IMR-90 (cell line): ENCODE data around the gene MARCHF3. TPM values are rescaled to one million over a fixed set of nuclear protein-coding genes. Genes with fewer than 3 reads are reported as not detected.

Source experiments
- ATAC-seq: fragments of 200-7000 bp; cut with Tn5 transposase; 2 replicates; pipeline ENCODE4 v1.9.1; 2020; ENCODE audit warnings: low read depth, mild to moderate bottlenecking, moderate library complexity
- BruUV-seq: library from RNA; stranded (reverse); fragments of 400-500 nt; replicated peaks from 2 replicates; lab custom pipeline; 2021; lab: Mats Ljungman, UMichigan
- CTCF ChIA-PET: fragments of 300-600 bp; formaldehyde crosslinking; extraction: SDS; loops from one replicate; lab custom pipeline; 2021; ENCODE audit warnings: antibody characterized with exemption; lab: Yijun Ruan, JAX
- POLR2A ChIA-PET: fragments of 300-600 bp; sonication (Branson Sonifier 250); formaldehyde crosslinking; loops from one replicate; lab custom pipeline; 2022; ENCODE audit warnings: antibody characterized with exemption; ENCODE audit not compliant: unreplicated experiment; lab: Charles Lee
- DNase-seq: peaks from one replicate; pipeline ENCODE4 v3.0.0; 2013
- H2AFZ ChIP-seq: replicated peaks from 2 replicates; pipeline ENCODE3; 2013; ENCODE audit warnings: low read length, mild to moderate bottlenecking; ENCODE audit not compliant: poor library complexity
- H2AK5ac ChIP-seq: 2 replicates; pipeline ENCODE4 v1.6.1; 2013; ENCODE audit warnings: low read depth, low read length, inconsistent platforms
- H2AK9ac ChIP-seq: replicated peaks from 2 replicates; pipeline ENCODE3; 2013; ENCODE audit warnings: mild to moderate bottlenecking, low read depth, low read length, moderate library complexity; ENCODE audit not compliant: poor library complexity
- H2BK120ac ChIP-seq: 2 replicates; pipeline ENCODE4 v1.6.1; 2013; ENCODE audit warnings: low read depth, low read length, inconsistent platforms
- H2BK15ac ChIP-seq: 3 replicates; pipeline ENCODE4 v1.6.1; 2013; ENCODE audit warnings: low read depth, low read length, inconsistent platforms
- H2BK20ac ChIP-seq: 2 replicates; pipeline ENCODE4 v1.6.1; 2013; ENCODE audit warnings: low read depth, mild to moderate bottlenecking, inconsistent platforms, low read length, moderate library complexity
- H2BK5ac ChIP-seq: 2 replicates; pipeline ENCODE4 v1.6.1; 2013; ENCODE audit warnings: mild to moderate bottlenecking, low read depth, low read length, inconsistent platforms; ENCODE audit not compliant: poor library complexity, severe bottlenecking
- H3K14ac ChIP-seq: replicated peaks from 2 replicates; pipeline ENCODE4 v1.6.1; 2013; ENCODE audit warnings: low read depth, low read length, inconsistent platforms
- H3K18ac ChIP-seq: 2 replicates; pipeline ENCODE4 v1.6.1; 2013; ENCODE audit warnings: low read depth, low read length, control low read depth
- H3K23ac ChIP-seq: 2 replicates; pipeline ENCODE4 v1.6.1; 2013; ENCODE audit warnings: low read depth, low read length, inconsistent platforms
- H3K27ac ChIP-seq: 2 replicates; pipeline ENCODE4 v1.5.1; 2013; ENCODE audit warnings: mild to moderate bottlenecking, control low read depth, low read length; ENCODE audit not compliant: insufficient read depth
- H3K27me3 ChIP-seq: 2 replicates; pipeline ENCODE4 v1.6.1; 2013; ENCODE audit warnings: low read length; ENCODE audit not compliant: control insufficient read depth, insufficient read depth
- H3K36me3 ChIP-seq: 2 replicates; pipeline ENCODE4 v1.6.1; 2013; ENCODE audit warnings: low read length, mixed read lengths; ENCODE audit not compliant: control insufficient read depth, insufficient read depth
- H3K4ac ChIP-seq: 2 replicates; pipeline ENCODE4 v1.6.1; 2013; ENCODE audit warnings: low read depth, low read length, inconsistent platforms
- H3K4me1 ChIP-seq: 2 replicates; pipeline ENCODE4 v1.6.1; 2013; ENCODE audit warnings: low read length, mixed read lengths; ENCODE audit not compliant: control insufficient read depth, insufficient read depth
- H3K4me2 ChIP-seq: 2 replicates; pipeline ENCODE4 v1.6.1; 2013; ENCODE audit warnings: low read depth, mild to moderate bottlenecking, control low read depth, low read length, moderate library complexity
- H3K4me3 ChIP-seq: 2 replicates; pipeline ENCODE4 v1.5.1; 2013; ENCODE audit warnings: low read depth, mild to moderate bottlenecking, control low read depth, low read length, moderate library complexity; ENCODE audit not compliant: insufficient read depth
- H3K56ac ChIP-seq: 2 replicates; pipeline ENCODE4 v1.6.1; 2013; ENCODE audit warnings: low read length, inconsistent platforms; ENCODE audit not compliant: insufficient read depth; ENCODE audit errors: extremely low read depth
- H3K79me1 ChIP-seq, 2 experiments: 2 replicates each; pipeline ENCODE4 v1.6.1; 2013; ENCODE audit warnings: low read length in 2 of 2, inconsistent platforms in 1 of 2, low read depth in 1 of 2
- H3K9ac ChIP-seq: 2 replicates; pipeline ENCODE4 v1.6.1; 2013; ENCODE audit warnings: low read depth, low read length, control low read depth
- H3K9me1 ChIP-seq: 2 replicates; pipeline ENCODE4 v1.6.1; 2013; ENCODE audit warnings: low read length, inconsistent platforms; ENCODE audit not compliant: insufficient read depth
- H3K9me3 ChIP-seq: 2 replicates; pipeline ENCODE4 v1.6.1; 2013; ENCODE audit warnings: low read length; ENCODE audit not compliant: control insufficient read depth, insufficient read depth
- H4K20me1 ChIP-seq: 2 replicates; pipeline ENCODE4 v1.6.1; 2013; ENCODE audit warnings: low read length, inconsistent platforms; ENCODE audit not compliant: insufficient read depth
- H4K5ac ChIP-seq: 2 replicates; pipeline ENCODE4 v1.6.1; 2013; ENCODE audit warnings: mild to moderate bottlenecking, low read depth, low read length, control low read depth
- H4K8ac ChIP-seq, 2 experiments: 2 replicates each; pipeline ENCODE4 v1.6.1; 2013; ENCODE audit warnings: low read depth in 2 of 2, low read length in 2 of 2, control low read depth in 1 of 2, inconsistent platforms in 1 of 2
- H4K91ac ChIP-seq: 2 replicates; pipeline ENCODE4 v1.6.1; 2013; ENCODE audit warnings: low read depth, low read length, inconsistent platforms; ENCODE audit not compliant: insufficient read depth
- BHLHE40 ChIP-seq: fragments of 150-350 bp; IDR thresholded peaks from 2 replicates; pipeline ENCODE4 v1.6.1; 2016; ENCODE audit warnings: mild to moderate bottlenecking, low read depth, low read length
- CEBPB ChIP-seq: IDR thresholded peaks from 2 replicates; pipeline ENCODE4 v1.6.1; 2012; ENCODE audit warnings: low read depth, low read length, improper control_type of control experiment
- FOS ChIP-seq: fragments of 150-350 bp; IDR thresholded peaks from 2 replicates; pipeline ENCODE4 v1.6.1; 2016; ENCODE audit warnings: low read depth, low read length
- MAFK ChIP-seq: IDR thresholded peaks from 2 replicates; pipeline ENCODE4 v1.6.1; 2012; ENCODE audit warnings: low read depth, low read length, improper control_type of control experiment
- MAZ ChIP-seq: IDR thresholded peaks from 2 replicates; pipeline ENCODE4 v1.6.1; 2012; ENCODE audit warnings: low read depth, mild to moderate bottlenecking, low read length, improper control_type of control experiment, moderate library complexity, borderline replicate concordance
- MXI1 ChIP-seq: IDR thresholded peaks from 2 replicates; pipeline ENCODE4 v1.6.1; 2012; ENCODE audit warnings: low read depth, mild to moderate bottlenecking, low read length, moderate library complexity, borderline replicate concordance
- NFE2L2 ChIP-seq: fragments of 150-350 bp; IDR thresholded peaks from 2 replicates; pipeline ENCODE4 v1.6.1; 2016; ENCODE audit warnings: low read depth, mild to moderate bottlenecking, low read length
- POLR2A ChIP-seq: IDR thresholded peaks from 2 replicates; pipeline ENCODE4 v1.6.1; 2012; ENCODE audit warnings: mild to moderate bottlenecking, low read depth, low read length
- RAD21 ChIP-seq: IDR thresholded peaks from 2 replicates; pipeline ENCODE4 v1.6.1; 2012; ENCODE audit warnings: low read length, improper control_type of control experiment
- RCOR1 ChIP-seq: IDR thresholded peaks from 2 replicates; pipeline ENCODE4 v1.6.1; 2012; ENCODE audit warnings: mild to moderate bottlenecking, low read length, improper control_type of control experiment; ENCODE audit not compliant: insufficient replicate concordance
- RFX5 ChIP-seq: IDR thresholded peaks from 2 replicates; pipeline ENCODE4 v1.8.0; 2012; ENCODE audit warnings: low read depth, mild to moderate bottlenecking, low read length, moderate library complexity
- SMC3 ChIP-seq: fragments of 150-350 bp; IDR thresholded peaks from 2 replicates; pipeline ENCODE4 v1.6.1; 2016; ENCODE audit warnings: low read depth, mild to moderate bottlenecking, antibody characterized with exemption, low read length, moderate library complexity
- WGBS, 2 experiments: methylation state at CpG; one replicate each; pipeline versions ENCODE4 v1.1.5 to v1.1.7; 2013; ENCODE audit warnings: missing lambda C conversion rate in 2 of 2; ENCODE audit not compliant: insufficient read length in 1 of 2; ENCODE audit errors: extremely low coverage in 2 of 2; 5-methylcytosine and 5-hydroxymethylcytosine counted together
- dilution Hi-C: fragments of 300-500 bp; cut with HindIII; formaldehyde crosslinking; loops from one replicate; pipeline ENCODE4 v1.14.3; 2018; ENCODE audit warnings: low sequenced_read_pairs; ENCODE audit not compliant: unreplicated experiment
- in situ Hi-C: fragments of 300-500 bp; cut with MboI; formaldehyde crosslinking; loops from 3 replicates; pipeline ENCODE4 v1.14.3; 2019; ENCODE audit warnings: low sequenced_read_pairs, inconsistent platforms, mixed read lengths
- intact Hi-C: fragments of 100-400 bp; cut with micrococcal nuclease; formaldehyde crosslinking; loops from 2 replicates; pipeline ENCODE4 v1.10.0; 2022
- polyA plus RNA-seq, 3 experiments: library from polyadenylated mRNA; depleted of rRNA; stranded (reverse); fragments of >200 nt; gene quantifications; 2 replicates each; pipeline ENCODE4 v1.2.3, GENCODE V29; 2012; ENCODE audit warnings: low replicate concordance in 1 of 3
- total RNA-seq: library from RNA; depleted of rRNA; stranded (reverse); fragments of >200 nt; gene quantifications from 2 replicates; pipeline ENCODE4 v1.2.3, GENCODE V29; 2012
- TF ChIP-seq, protein P1 (sequence below): fragments of 150-350 bp; IDR thresholded peaks from 2 replicates; pipeline ENCODE4 v1.6.1; 2016; ENCODE audit warnings: low read depth, mild to moderate bottlenecking, low read length, moderate library complexity, borderline replicate concordance
- TF ChIP-seq, protein P2 (sequence below): conservative IDR thresholded peaks from 2 replicates; pipeline ENCODE4 v1.5.1; 2012; ENCODE audit warnings: mild to moderate bottlenecking, low read depth, low read length, improper control_type of control experiment

The MARCHF3 gene
- total and polyA plus RNA-seq, 2 of the 4 experiments (the other 2 are of a cell fraction), result 11.2 to 18.8 TPM

DNA sequence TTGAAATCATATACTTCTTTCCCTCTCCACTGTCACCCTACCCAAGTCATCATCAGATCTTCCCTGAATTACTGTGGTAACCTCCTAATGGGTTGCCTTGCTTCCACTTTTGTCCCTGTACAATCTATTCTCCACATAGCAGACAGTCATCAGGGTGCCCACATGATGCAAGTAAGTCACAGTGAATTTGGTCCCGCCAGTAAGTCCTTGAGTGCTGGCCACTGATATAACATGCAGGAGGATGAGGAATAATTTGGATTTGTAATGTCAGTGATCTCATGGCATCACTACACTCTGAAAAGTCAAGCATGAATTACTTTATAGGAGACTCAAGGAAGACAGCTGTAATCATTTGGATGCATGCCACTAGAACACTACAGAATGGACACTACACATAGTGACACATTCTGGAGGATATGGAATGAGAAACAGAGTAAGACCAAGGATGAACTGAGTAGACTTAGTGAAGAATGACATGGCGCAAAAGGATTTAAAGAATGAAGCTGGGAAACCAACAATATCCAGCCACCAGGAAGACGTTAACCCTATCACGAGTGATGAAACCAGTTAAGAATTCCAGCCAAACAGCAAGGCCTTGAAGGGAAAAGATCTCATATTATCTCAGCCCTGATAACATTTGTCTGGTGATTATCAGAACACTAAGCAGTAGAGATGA is 28.6 kb downstream of the MARCHF3 start:
- intact Hi-C loops (loop anchor here (5.0 kb wide), 1 partner anchor 34 kb away; no protein-coding TSS in a partner anchor), dilution Hi-C loops (no loop called here), in situ Hi-C loops (no loop called here)
- Histone ChIP-seq H3K9ac (no peak overlapping the region), H3K4ac (peak overlapping the region; percentile 84), H3K23ac (peak overlapping the region; percentile 68), H3K4me3 (no peak overlapping the region), H2AK5ac (peak overlapping the region; percentile 60), H4K5ac (peak overlapping the region; percentile 9; the same call in 1 of the 2 replicates), H3K4me2 (peak overlapping the region; percentile 62), H2AFZ (peak overlapping the region; percentile 44), H2BK5ac (peak overlapping the region; percentile 92), H3K14ac (peak overlapping the region; percentile 56), H4K91ac (peak overlapping the region; percentile 75), H3K9me1 (peaks cover 17% of the 10 kb centered on the region), H3K56ac (peak overlapping the region; percentile 69), H2AK9ac (peak overlapping the region; percentile 13), H2BK20ac (peak overlapping the region; percentile 96), H2BK120ac (peak overlapping the region; percentile 95), H3K9me3 (no peaks in the 10 kb centered on the region), H4K8ac (peak overlapping the region in 1 of 2 experiments; percentile 50; a peak in 2 of 4 replicates), H4K20me1 (no peaks in the 10 kb centered on the region), H3K27me3 (no peaks in the 10 kb centered on the region), H3K4me1 (peaks cover 14% of the 10 kb centered on the region), H3K79me1 (peaks cover 20 to 47% of the 10 kb centered on the region in 2 experiments), H3K27ac (peak overlapping the region; percentile 52), H3K36me3 (no peaks in the 10 kb centered on the region), H3K18ac (peak overlapping the region; percentile 98), H2BK15ac (peak overlapping the region; percentile 64; the same call in 2 of the 3 replicates)
- ATAC-seq (peak; percentile 92), DNase-seq (peak; percentile 98)
- WGBS, 2 experiments, result no CpG with 5 or more reads among the region's 4 CpGs
- no TSS peak for BruUV-seq
- CTCF ChIA-PET, result interaction anchor here (0.6 to 1.0 kb wide), 2 partner anchors 9 to 371 kb away, joined by 3 to 5 read pairs; no protein-coding TSS in a partner anchor
- POLR2A ChIA-PET, result no interaction called here
- TF ChIP-seq RAD21 (no peak), MAZ (no peak), BHLHE40 (peak; percentile 63), SMC3 (no peak), POLR2A (no peak), RCOR1 (no peak), NFE2L2 (peak; percentile 54; the same call in 1 of the 2 replicates), MAFK (peak; percentile 9; the same call in 1 of the 2 replicates), RFX5 (no peak), CEBPB (peak; percentile 34; the same call in 1 of the 2 replicates), FOS (0 out of 2 replicates have a peak, but pooled peaks have one; percentile 24), MXI1 (no peak)
- TF ChIP-seq, protein P1, sequence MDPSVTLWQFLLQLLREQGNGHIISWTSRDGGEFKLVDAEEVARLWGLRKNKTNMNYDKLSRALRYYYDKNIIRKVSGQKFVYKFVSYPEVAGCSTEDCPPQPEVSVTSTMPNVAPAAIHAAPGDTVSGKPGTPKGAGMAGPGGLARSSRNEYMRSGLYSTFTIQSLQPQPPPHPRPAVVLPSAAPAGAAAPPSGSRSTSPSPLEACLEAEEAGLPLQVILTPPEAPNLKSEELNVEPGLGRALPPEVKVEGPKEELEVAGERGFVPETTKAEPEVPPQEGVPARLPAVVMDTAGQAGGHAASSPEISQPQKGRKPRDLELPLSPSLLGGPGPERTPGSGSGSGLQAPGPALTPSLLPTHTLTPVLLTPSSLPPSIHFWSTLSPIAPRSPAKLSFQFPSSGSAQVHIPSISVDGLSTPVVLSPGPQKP, result no peak
- TF ChIP-seq, protein P2, sequence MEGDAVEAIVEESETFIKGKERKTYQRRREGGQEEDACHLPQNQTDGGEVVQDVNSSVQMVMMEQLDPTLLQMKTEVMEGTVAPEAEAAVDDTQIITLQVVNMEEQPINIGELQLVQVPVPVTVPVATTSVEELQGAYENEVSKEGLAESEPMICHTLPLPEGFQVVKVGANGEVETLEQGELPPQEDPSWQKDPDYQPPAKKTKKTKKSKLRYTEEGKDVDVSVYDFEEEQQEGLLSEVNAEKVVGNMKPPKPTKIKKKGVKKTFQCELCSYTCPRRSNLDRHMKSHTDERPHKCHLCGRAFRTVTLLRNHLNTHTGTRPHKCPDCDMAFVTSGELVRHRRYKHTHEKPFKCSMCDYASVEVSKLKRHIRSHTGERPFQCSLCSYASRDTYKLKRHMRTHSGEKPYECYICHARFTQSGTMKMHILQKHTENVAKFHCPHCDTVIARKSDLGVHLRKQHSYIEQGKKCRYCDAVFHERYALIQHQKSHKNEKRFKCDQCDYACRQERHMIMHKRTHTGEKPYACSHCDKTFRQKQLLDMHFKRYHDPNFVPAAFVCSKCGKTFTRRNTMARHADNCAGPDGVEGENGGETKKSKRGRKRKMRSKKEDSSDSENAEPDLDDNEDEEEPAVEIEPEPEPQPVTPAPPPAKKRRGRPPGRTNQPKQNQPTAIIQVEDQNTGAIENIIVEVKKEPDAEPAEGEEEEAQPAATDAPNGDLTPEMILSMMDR, result no peak
